ENCODE measurements around the gene JHY. TPM values are rescaled to one million over a fixed set of nuclear protein-coding genes. Genes with fewer than 3 reads are reported as not detected.

The JHY gene
- total RNA-seq, 2 experiments from 2014 or later = not detected

- intact Hi-C loops (cut with micrococcal nuclease; ENCODE audit: unreplicated experiment) = no loop called here
- Histone ChIP-seq H4K20me1 (ENCODE audit: insufficient read depth, low read length) (no peaks in the 10 kb centered on the region), H3K4me3 (ENCODE audit: low read depth, low read length, poor library complexity, severe bottlenecking) (no peak overlapping the region), H2AFZ (ENCODE audit: low read length) (peak overlapping the region; percentile 36; the same call in 1 of the 2 replicates), H3K79me2 (ENCODE audit: insufficient read depth, low read depth, low read length) (no peaks in the 10 kb centered on the region), H3K36me3 (ENCODE audit: insufficient read depth, low read length) (no peaks in the 10 kb centered on the region), H3K4me1 (ENCODE audit: insufficient read depth, low read length, poor library complexity, severe bottlenecking) (no peaks in the 10 kb centered on the region), H3K4me2 (ENCODE audit: low read length) (no peak overlapping the region; the same call in 1 of the 2 replicates), H3K27ac (ENCODE audit: low read depth, low read length, poor library complexity, severe bottlenecking) (no peak overlapping the region), H3K9me2 (ENCODE audit: insufficient read depth, low read length) (no peaks in the 10 kb centered on the region), H3K9me3 (ENCODE audit: low read length) (no peaks in the 10 kb centered on the region)
- ChIA-PET POLR2A (interaction anchor here (0.5 kb wide), 1 partner anchor 247 kb away, joined by 3 read pairs; no protein-coding TSS in a partner anchor), CTCF (ENCODE audit: unreplicated experiment) (no interaction called here)
- DNase-seq (ENCODE audit: low spot score) = no peak
- BruUV-seq (replicated peaks) = no TSS peak
- TF ChIP-seq EZH2phosphoT487 (IDR thresholded peaks at IDR 0.05; ENCODE audit: borderline replicate concordance, low read depth, low read length) = no peak
- TF ChIP-seq CTCF (conservative IDR thresholded peaks at IDR 0.05; ENCODE audit: low read length) = no peak
These were observed 39.0 kb upstream of the JHY start for GRCh38 chr11:122843281-122844141.

GRCh38 chr11:122847466-122847865, 35.1 kb upstream of the JHY start:
- POLR2A ChIA-PET = interaction anchor here (0.8 to 0.9 kb wide), 2 partner anchors 47 to 228 kb away, joined by 3 to 4 read pairs; no protein-coding TSS in a partner anchor
- H3K36me3 ChIP-seq (ENCODE audit: insufficient read depth, low read length) = no peaks in the 10 kb centered on the region

More at GRCh38 chr11:122847466-122847865, 35.1 kb upstream of the JHY start:
- BruUV-seq (replicated peaks) = no TSS peak
- Histone ChIP-seq H4K20me1 (ENCODE audit: insufficient read depth, low read length) (no peaks in the 10 kb centered on the region), H3K4me1 (ENCODE audit: insufficient read depth, low read length, poor library complexity, severe bottlenecking) (peaks cover 11% of the 10 kb centered on the region), H3K79me2 (ENCODE audit: insufficient read depth, low read depth, low read length) (no peaks in the 10 kb centered on the region), H3K9me2 (ENCODE audit: insufficient read depth, low read length) (no peaks in the 10 kb centered on the region), H3K4me3 (ENCODE audit: low read depth, low read length, poor library complexity, severe bottlenecking) (no peak overlapping the region), H3K4me2 (ENCODE audit: low read length) (no peak overlapping the region), H2AFZ (ENCODE audit: low read length) (no peak overlapping the region), H3K27ac (ENCODE audit: low read depth, low read length, poor library complexity, severe bottlenecking) (no peak overlapping the region), H3K9me3 (ENCODE audit: low read length) (no peaks in the 10 kb centered on the region)
- TF ChIP-seq EZH2phosphoT487 (IDR thresholded peaks at IDR 0.05; ENCODE audit: borderline replicate concordance, low read depth, low read length) (no peak), CTCF (conservative IDR thresholded peaks at IDR 0.05; ENCODE audit: low read length) (no peak)
- intact Hi-C loops (cut with micrococcal nuclease; ENCODE audit: unreplicated experiment) = no loop called here
- DNase-seq (ENCODE audit: low spot score) = no peak
- CTCF ChIA-PET (ENCODE audit: unreplicated experiment) = no interaction called here

Data from OCI-LY7 (cell line).